ENCODE results near the gene GGNBP2. TPM values are rescaled to one million over a fixed set of nuclear protein-coding genes. Genes with fewer than 3 reads are reported as not detected.

The GGNBP2 gene
- total RNA-seq, 1 donor from 2014 or later: 75.3 TPM

GRCh38 chr17:36608794-36609497 lies 64.2 kb downstream of the GGNBP2 start:
- DNase-seq: no peak
- Mint-ChIP-seq H3K4me3 (no peak overlapping the region), H3K27ac (no peak overlapping the region), H3K9me3 (no peaks in the 10 kb centered on the region), H3K4me1 (peaks cover 18% of the 10 kb centered on the region), H3K36me3 (ENCODE audit: low read depth) (peaks cover 26% of the 10 kb centered on the region), H3K27me3 (no peaks in the 10 kb centered on the region)
- intact Hi-C loops (cut with micrococcal nuclease): loop anchor here (10.0 kb wide), 1 partner anchor 756 kb away; no protein-coding TSS in a partner anchor

GRCh38 chr17:36609498-36609862 lies 64.8 kb downstream of the GGNBP2 start:
- intact Hi-C loops (cut with micrococcal nuclease): loop anchor here (10.0 kb wide), 1 partner anchor 755 kb away; no protein-coding TSS in a partner anchor
- Mint-ChIP-seq H3K27ac (no peak overlapping the region), H3K4me1 (peaks cover 14% of the 10 kb centered on the region), H3K27me3 (no peaks in the 10 kb centered on the region), H3K9me3 (no peaks in the 10 kb centered on the region), H3K4me3 (no peak overlapping the region), H3K36me3 (ENCODE audit: low read depth) (peaks cover 21% of the 10 kb centered on the region)
- no peak for DNase-seq

- no peaks in the 10 kb centered on the region for H3K27me3 Mint-ChIP-seq
- H3K36me3 Mint-ChIP-seq (ENCODE audit: low read depth): peaks cover 14% of the 10 kb centered on the region
- H3K27ac Mint-ChIP-seq: no peak overlapping the region
- H3K9me3 Mint-ChIP-seq: no peaks in the 10 kb centered on the region
- no peak overlapping the region for H3K4me3 Mint-ChIP-seq
- intact Hi-C loops (cut with micrococcal nuclease): no loop called here
- DNase-seq: no peak
- peaks cover 8% of the 10 kb centered on the region for H3K4me1 Mint-ChIP-seq
Measured at GRCh38 chr17:36610474-36610873, 65.8 kb downstream of the GGNBP2 start.

GRCh38 chr17:36611345-36612072 lies 66.8 kb downstream of the GGNBP2 start:
- H3K27me3 Mint-ChIP-seq: no peaks in the 10 kb centered on the region
- no peaks in the 10 kb centered on the region for H3K9me3 Mint-ChIP-seq
- no peak overlapping the region for H3K27ac Mint-ChIP-seq
- no peak overlapping the region for H3K4me3 Mint-ChIP-seq
- peaks cover 7% of the 10 kb centered on the region for H3K36me3 Mint-ChIP-seq (ENCODE audit: low read depth)
- no peak for DNase-seq
- intact Hi-C loops (cut with micrococcal nuclease): no loop called here
- H3K4me1 Mint-ChIP-seq: peaks cover 2% of the 10 kb centered on the region

GRCh38 chr17:36612323-36612722 lies 67.6 kb downstream of the GGNBP2 start:
- Mint-ChIP-seq H3K9me3 (no peaks in the 10 kb centered on the region), H3K27me3 (no peaks in the 10 kb centered on the region), H3K4me3 (no peak overlapping the region), H3K4me1 (peaks cover 2% of the 10 kb centered on the region), H3K27ac (no peak overlapping the region), H3K36me3 (ENCODE audit: low read depth) (peaks cover 7% of the 10 kb centered on the region)
- DNase-seq: no peak
- intact Hi-C loops (cut with micrococcal nuclease): no loop called here

GRCh38 chr17:36613155-36613554 lies 68.4 kb downstream of the GGNBP2 start:
- intact Hi-C loops (cut with micrococcal nuclease): no loop called here
- H3K4me3 Mint-ChIP-seq: no peak overlapping the region
- H3K4me1 Mint-ChIP-seq: peaks cover 2% of the 10 kb centered on the region
- peaks cover 1% of the 10 kb centered on the region for H3K36me3 Mint-ChIP-seq (ENCODE audit: low read depth)
- H3K27me3 Mint-ChIP-seq: no peaks in the 10 kb centered on the region
- H3K27ac Mint-ChIP-seq: no peak overlapping the region
- no peaks in the 10 kb centered on the region for H3K9me3 Mint-ChIP-seq
- no peak for DNase-seq

- H3K27ac Mint-ChIP-seq: no peak overlapping the region
- no peak for DNase-seq
Measured at GRCh38 chr17:36614081-36614480, 69.4 kb downstream of the GGNBP2 start.

GRCh38 chr17:36614933-36615332 lies 70.2 kb downstream of the GGNBP2 start:
- H3K4me1 Mint-ChIP-seq: no peaks in the 10 kb centered on the region
- H3K9me3 Mint-ChIP-seq: no peaks in the 10 kb centered on the region
- intact Hi-C loops (cut with micrococcal nuclease): no loop called here

More at GRCh38 chr17:36614081-36614480, 69.4 kb downstream of the GGNBP2 start:
- intact Hi-C loops (cut with micrococcal nuclease): no loop called here
- Mint-ChIP-seq H3K9me3 (no peaks in the 10 kb centered on the region), H3K27me3 (no peaks in the 10 kb centered on the region), H3K4me1 (no peaks in the 10 kb centered on the region), H3K4me3 (no peak overlapping the region), H3K36me3 (ENCODE audit: low read depth) (no peaks in the 10 kb centered on the region)

GRCh38 chr17:36616061-36617029 lies 71.6 kb downstream of the GGNBP2 start:
- H3K27ac Mint-ChIP-seq: no peak overlapping the region
- no peaks in the 10 kb centered on the region for H3K27me3 Mint-ChIP-seq
- intact Hi-C loops (cut with micrococcal nuclease): no loop called here
- H3K9me3 Mint-ChIP-seq: no peaks in the 10 kb centered on the region
- no peak for DNase-seq
- no peaks in the 10 kb centered on the region for H3K36me3 Mint-ChIP-seq (ENCODE audit: low read depth)
- H3K4me3 Mint-ChIP-seq: no peak overlapping the region
- H3K4me1 Mint-ChIP-seq: no peaks in the 10 kb centered on the region

More at GRCh38 chr17:36614933-36615332, 70.2 kb downstream of the GGNBP2 start:
- no peak for DNase-seq
- Mint-ChIP-seq H3K36me3 (ENCODE audit: low read depth) (no peaks in the 10 kb centered on the region), H3K4me3 (no peak overlapping the region), H3K27me3 (no peaks in the 10 kb centered on the region), H3K27ac (no peak overlapping the region)

GRCh38 chr17:36617773-36618172 lies 73.1 kb downstream of the GGNBP2 start:
- intact Hi-C loops (cut with micrococcal nuclease): no loop called here
- Mint-ChIP-seq H3K27me3 (no peaks in the 10 kb centered on the region), H3K27ac (no peak overlapping the region), H3K4me3 (no peak overlapping the region), H3K4me1 (no peaks in the 10 kb centered on the region), H3K36me3 (ENCODE audit: low read depth) (no peaks in the 10 kb centered on the region), H3K9me3 (no peaks in the 10 kb centered on the region)
- no peak for DNase-seq

GRCh38 chr17:36623281-36623680 lies 78.6 kb downstream of the GGNBP2 start:
- Mint-ChIP-seq H3K9me3 (no peaks in the 10 kb centered on the region), H3K27ac (no peak overlapping the region), H3K4me1 (no peaks in the 10 kb centered on the region), H3K27me3 (no peaks in the 10 kb centered on the region), H3K36me3 (ENCODE audit: low read depth) (no peaks in the 10 kb centered on the region), H3K4me3 (no peak overlapping the region)
- intact Hi-C loops (cut with micrococcal nuclease): loop anchor here (10.0 kb wide), 1 partner anchor 602 kb away; no protein-coding TSS in a partner anchor
- no peak for DNase-seq

- H3K27ac Mint-ChIP-seq: no peak overlapping the region
- no peaks in the 10 kb centered on the region for H3K36me3 Mint-ChIP-seq (ENCODE audit: low read depth)
- no peak overlapping the region for H3K4me3 Mint-ChIP-seq
- no peaks in the 10 kb centered on the region for H3K4me1 Mint-ChIP-seq
- intact Hi-C loops (cut with micrococcal nuclease): loop anchor here (5.0 to 10.0 kb wide), 2 partner anchors 82 to 600 kb away; no protein-coding TSS in a partner anchor
- no peaks in the 10 kb centered on the region for H3K27me3 Mint-ChIP-seq
- no peaks in the 10 kb centered on the region for H3K9me3 Mint-ChIP-seq
- DNase-seq: no peak
Measured at GRCh38 chr17:36625188-36625587, 80.5 kb downstream of the GGNBP2 start.

- intact Hi-C loops (cut with micrococcal nuclease): loop anchor here (5.0 to 10.0 kb wide), 2 partner anchors 80 to 598 kb away; no protein-coding TSS in a partner anchor
- no peak for DNase-seq
- no peaks in the 10 kb centered on the region for H3K4me1 Mint-ChIP-seq
- no peak overlapping the region for H3K4me3 Mint-ChIP-seq
- no peaks in the 10 kb centered on the region for H3K9me3 Mint-ChIP-seq
- no peak overlapping the region for H3K27ac Mint-ChIP-seq
- H3K27me3 Mint-ChIP-seq: no peaks in the 10 kb centered on the region
- H3K36me3 Mint-ChIP-seq (ENCODE audit: low read depth): no peaks in the 10 kb centered on the region
Measured at GRCh38 chr17:36627101-36627500, 82.4 kb downstream of the GGNBP2 start.

All from activated CD4-positive, alpha-beta T cell treated with anti-CD3 and anti-CD28 coated beads, Interleukin-2, amount 10 ng/mL, durations not matched to agents 24 days and 14 days (primary cell).